WTC11 (cell line): ENCODE measurements around the gene GSS. TPM values are rescaled to one million over a fixed set of nuclear protein-coding genes. Genes with fewer than 3 reads are reported as not detected.

ENCODE experiments used
- ATAC-seq: fragments of 200-7000 bp; cut with Tn5 transposase; 2 replicates; pipeline ENCODE4 v1.10.0; 2021; ENCODE audit warnings: mild to moderate bottlenecking, moderate library complexity
- CTCF ChIA-PET: fragments of 300-600 bp; sonication (Branson Sonifier 250); formaldehyde crosslinking; loops from one replicate; lab custom pipeline; 2021; ENCODE audit warnings: antibody characterized with exemption; lab: Charles Lee
- POLR2A ChIA-PET: fragments of 350-600 bp; sonication (Branson Sonifier 250); formaldehyde crosslinking; loops from one replicate; lab custom pipeline; 2021; ENCODE audit warnings: antibody characterized with exemption; lab: Charles Lee
- DNase-seq: peaks from one replicate; pipeline ENCODE4 v3.0.0; 2021; ENCODE audit warnings: low spot score
- H3K27ac Mint-ChIP-seq: 2 replicates; pipeline ENCODE4 v1.8.0; 2021; ENCODE audit warnings: mixed read lengths
- H3K27me3 Mint-ChIP-seq: 2 replicates; pipeline ENCODE4 v1.8.0; 2021; ENCODE audit warnings: low read depth, mild to moderate bottlenecking, moderate library complexity, mixed read lengths
- H3K36me3 Mint-ChIP-seq: 2 replicates; pipeline ENCODE4 v1.8.0; 2021; ENCODE audit warnings: mixed read lengths
- H3K4me1 Mint-ChIP-seq: 2 replicates; pipeline ENCODE4 v1.8.0; 2022; ENCODE audit warnings: mixed read lengths
- H3K4me3 Mint-ChIP-seq: 2 replicates; pipeline ENCODE4 v1.8.0; 2021; ENCODE audit warnings: mild to moderate bottlenecking, moderate library complexity, mixed read lengths
- H3K9me3 Mint-ChIP-seq: 2 replicates; pipeline ENCODE4 v1.8.0; 2021; ENCODE audit warnings: mixed read lengths
- ATF6 ChIP-seq: sonication (generic); formaldehyde crosslinking; IDR thresholded peaks from 2 replicates; pipeline ENCODE4 v1.8.1; 2023; ENCODE audit warnings: mild to moderate bottlenecking, missing genetic modification reagents
- CREM ChIP-seq: sonication (generic); formaldehyde crosslinking; IDR thresholded peaks from 2 replicates; pipeline ENCODE4 v1.8.1; 2022; ENCODE audit warnings: mild to moderate bottlenecking, missing genetic modification reagents, moderate library complexity
- ETV6 ChIP-seq: sonication (generic); formaldehyde crosslinking; IDR thresholded peaks from 2 replicates; pipeline ENCODE4 v1.8.1; 2022; ENCODE audit warnings: mild to moderate bottlenecking, missing genetic modification reagents
- GABPB1 ChIP-seq: sonication (generic); formaldehyde crosslinking; IDR thresholded peaks from 2 replicates; pipeline ENCODE4 v1.8.1; 2023; ENCODE audit warnings: mild to moderate bottlenecking, missing genetic modification reagents
- HMGA2 ChIP-seq: fragments of 250-450 bp; sonication (Bioruptor Pico); IDR thresholded peaks from 2 replicates; pipeline ENCODE4 v1.4.0; 2021; ENCODE audit warnings: mild to moderate bottlenecking, moderate library complexity
- IRF1 ChIP-seq: sonication (generic); formaldehyde crosslinking; IDR thresholded peaks from 2 replicates; pipeline ENCODE4 v1.8.0; 2023; ENCODE audit warnings: missing genetic modification reagents
- MXD4 ChIP-seq: fragments of 250-450 bp; sonication (Bioruptor Pico); IDR thresholded peaks from 2 replicates; pipeline ENCODE4 v1.8.0; 2021; ENCODE audit warnings: mild to moderate bottlenecking, moderate library complexity, borderline replicate concordance
- MYBL2 ChIP-seq: sonication (generic); formaldehyde crosslinking; IDR thresholded peaks from 2 replicates; pipeline ENCODE4 v1.8.1; 2023; ENCODE audit warnings: mild to moderate bottlenecking, moderate library complexity, missing genetic modification reagents
- OVOL2 ChIP-seq: fragments of 250-450 bp; sonication (Bioruptor Pico); IDR thresholded peaks from 2 replicates; pipeline ENCODE4 v1.9.0; 2021; ENCODE audit warnings: mild to moderate bottlenecking, borderline replicate concordance
- SMAD4 ChIP-seq: sonication (generic); formaldehyde crosslinking; IDR thresholded peaks from 2 replicates; pipeline ENCODE4 v1.8.0; 2022; ENCODE audit warnings: mild to moderate bottlenecking, missing genetic modification reagents
- TEAD1 ChIP-seq: sonication (generic); formaldehyde crosslinking; IDR thresholded peaks from 2 replicates; pipeline ENCODE4 v1.8.0; 2022; ENCODE audit warnings: mild to moderate bottlenecking, missing genetic modification reagents
- ZNF232 ChIP-seq: sonication (generic); formaldehyde crosslinking; IDR thresholded peaks from 2 replicates; pipeline ENCODE4 v1.8.0; 2022; ENCODE audit warnings: mild to moderate bottlenecking, missing genetic modification reagents
- ZNF263 ChIP-seq: sonication (generic); formaldehyde crosslinking; IDR thresholded peaks from 2 replicates; pipeline ENCODE4 v1.8.1; 2022; ENCODE audit warnings: low read depth, mild to moderate bottlenecking, moderate library complexity, missing genetic modification reagents
- ZNF532 ChIP-seq: fragments of 250-450 bp; sonication (Bioruptor Pico); IDR thresholded peaks from 2 replicates; pipeline ENCODE4 v1.9.0; 2021; ENCODE audit warnings: mild to moderate bottlenecking, borderline replicate concordance
- total RNA-seq: library from RNA; stranded (reverse); gene quantifications from 3 replicates; pipeline ENCODE4 v1.2.3, GENCODE V29; 2021
- TF ChIP-seq, protein P1 (sequence below): fragments of 250-450 bp; sonication (Bioruptor Pico); IDR thresholded peaks from 2 replicates; pipeline ENCODE4 v1.8.0; 2021; ENCODE audit warnings: mild to moderate bottlenecking
- TF ChIP-seq, protein P2 (sequence below): fragments of 250-450 bp; sonication (Bioruptor Pico); IDR thresholded peaks from 2 replicates; pipeline ENCODE4 v1.9.0; 2021; ENCODE audit warnings: mild to moderate bottlenecking
- TF ChIP-seq, protein P3 (sequence below): sonication (generic); formaldehyde crosslinking; IDR thresholded peaks from 2 replicates; pipeline ENCODE4 v1.8.0; 2022; ENCODE audit warnings: missing genetic modification reagents

GSS gene
- total RNA-seq, 1 experiment from 2014 or later: 47.3 TPM

DNA sequence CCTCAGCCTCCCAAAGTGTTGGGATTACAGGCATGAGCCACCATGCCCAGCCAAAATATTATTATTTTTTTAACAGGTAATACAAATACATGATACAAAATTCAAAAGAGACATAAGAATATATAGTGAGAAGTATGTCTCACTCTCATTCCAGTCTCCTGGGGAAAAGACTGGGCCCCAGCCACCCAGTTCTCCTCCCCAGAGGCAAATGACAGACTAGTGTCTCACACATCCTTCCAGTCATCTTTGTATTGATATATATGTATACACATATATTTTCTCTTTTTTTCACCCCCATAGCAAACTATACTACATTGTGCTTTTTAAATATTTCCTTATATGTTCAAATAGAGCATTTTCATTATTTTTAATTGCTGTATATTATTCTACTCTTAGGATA is 8.3 kb downstream of the GSS start:
- ATAC-seq (no peak), DNase-seq (no peak)
- Mint-ChIP-seq H3K4me3 (no peak overlapping the region), H3K4me1 (peaks cover 6% of the 10 kb centered on the region), H3K9me3 (no peaks in the 10 kb centered on the region), H3K27ac (no peak overlapping the region), H3K36me3 (peaks cover 23% of the 10 kb centered on the region), H3K27me3 (no peaks in the 10 kb centered on the region)
- TF ChIP-seq MYBL2 (CRISPR knock-in tag): no peak
- TF ChIP-seq TEAD1: no peak
- TF ChIP-seq, protein P1, sequence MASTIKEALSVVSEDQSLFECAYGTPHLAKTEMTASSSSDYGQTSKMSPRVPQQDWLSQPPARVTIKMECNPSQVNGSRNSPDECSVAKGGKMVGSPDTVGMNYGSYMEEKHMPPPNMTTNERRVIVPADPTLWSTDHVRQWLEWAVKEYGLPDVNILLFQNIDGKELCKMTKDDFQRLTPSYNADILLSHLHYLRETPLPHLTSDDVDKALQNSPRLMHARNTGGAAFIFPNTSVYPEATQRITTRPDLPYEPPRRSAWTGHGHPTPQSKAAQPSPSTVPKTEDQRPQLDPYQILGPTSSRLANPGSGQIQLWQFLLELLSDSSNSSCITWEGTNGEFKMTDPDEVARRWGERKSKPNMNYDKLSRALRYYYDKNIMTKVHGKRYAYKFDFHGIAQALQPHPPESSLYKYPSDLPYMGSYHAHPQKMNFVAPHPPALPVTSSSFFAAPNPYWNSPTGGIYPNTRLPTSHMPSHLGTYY: no peak
- TF ChIP-seq SMAD4: no peak
- no peak for TF ChIP-seq ATF6 (CRISPR knock-in tag)
- no peak for TF ChIP-seq MXD4 (CRISPR knock-in tag)
- TF ChIP-seq ZNF532 (CRISPR knock-in tag): no peak
- TF ChIP-seq ETV6: no peak
- TF ChIP-seq GABPB1 (CRISPR knock-in tag): no peak
- TF ChIP-seq ZNF263 (CRISPR knock-in tag): no peak
- no peak for TF ChIP-seq CREM (CRISPR knock-in tag)
- TF ChIP-seq IRF1 (CRISPR knock-in tag): no peak
- POLR2A ChIA-PET: no interaction called here
- CTCF ChIA-PET: no interaction called here

- ATAC-seq: no peak
- no peaks in the 10 kb centered on the region for H3K9me3 Mint-ChIP-seq
- H3K27me3 Mint-ChIP-seq: no peaks in the 10 kb centered on the region
- H3K4me3 Mint-ChIP-seq: no peak overlapping the region
- ChIA-PET CTCF (no interaction called here), POLR2A (no interaction called here)
- H3K27ac Mint-ChIP-seq: no peak overlapping the region
- H3K4me1 Mint-ChIP-seq: 0 out of 2 replicates have a peak, but pooled peaks cover 2% of the 10 kb centered on the region
- no peak for TF ChIP-seq OVOL2 (CRISPR knock-in tag)
- TF ChIP-seq, protein P2, sequence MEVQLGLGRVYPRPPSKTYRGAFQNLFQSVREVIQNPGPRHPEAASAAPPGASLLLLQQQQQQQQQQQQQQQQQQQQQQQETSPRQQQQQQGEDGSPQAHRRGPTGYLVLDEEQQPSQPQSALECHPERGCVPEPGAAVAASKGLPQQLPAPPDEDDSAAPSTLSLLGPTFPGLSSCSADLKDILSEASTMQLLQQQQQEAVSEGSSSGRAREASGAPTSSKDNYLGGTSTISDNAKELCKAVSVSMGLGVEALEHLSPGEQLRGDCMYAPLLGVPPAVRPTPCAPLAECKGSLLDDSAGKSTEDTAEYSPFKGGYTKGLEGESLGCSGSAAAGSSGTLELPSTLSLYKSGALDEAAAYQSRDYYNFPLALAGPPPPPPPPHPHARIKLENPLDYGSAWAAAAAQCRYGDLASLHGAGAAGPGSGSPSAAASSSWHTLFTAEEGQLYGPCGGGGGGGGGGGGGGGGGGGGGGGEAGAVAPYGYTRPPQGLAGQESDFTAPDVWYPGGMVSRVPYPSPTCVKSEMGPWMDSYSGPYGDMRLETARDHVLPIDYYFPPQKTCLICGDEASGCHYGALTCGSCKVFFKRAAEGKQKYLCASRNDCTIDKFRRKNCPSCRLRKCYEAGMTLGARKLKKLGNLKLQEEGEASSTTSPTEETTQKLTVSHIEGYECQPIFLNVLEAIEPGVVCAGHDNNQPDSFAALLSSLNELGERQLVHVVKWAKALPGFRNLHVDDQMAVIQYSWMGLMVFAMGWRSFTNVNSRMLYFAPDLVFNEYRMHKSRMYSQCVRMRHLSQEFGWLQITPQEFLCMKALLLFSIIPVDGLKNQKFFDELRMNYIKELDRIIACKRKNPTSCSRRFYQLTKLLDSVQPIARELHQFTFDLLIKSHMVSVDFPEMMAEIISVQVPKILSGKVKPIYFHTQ (CRISPR knock-in tag): no peak
- TF ChIP-seq GABPB1 (CRISPR knock-in tag): no peak
- no peak for TF ChIP-seq HMGA2 (CRISPR knock-in tag)
- TF ChIP-seq, protein P3, sequence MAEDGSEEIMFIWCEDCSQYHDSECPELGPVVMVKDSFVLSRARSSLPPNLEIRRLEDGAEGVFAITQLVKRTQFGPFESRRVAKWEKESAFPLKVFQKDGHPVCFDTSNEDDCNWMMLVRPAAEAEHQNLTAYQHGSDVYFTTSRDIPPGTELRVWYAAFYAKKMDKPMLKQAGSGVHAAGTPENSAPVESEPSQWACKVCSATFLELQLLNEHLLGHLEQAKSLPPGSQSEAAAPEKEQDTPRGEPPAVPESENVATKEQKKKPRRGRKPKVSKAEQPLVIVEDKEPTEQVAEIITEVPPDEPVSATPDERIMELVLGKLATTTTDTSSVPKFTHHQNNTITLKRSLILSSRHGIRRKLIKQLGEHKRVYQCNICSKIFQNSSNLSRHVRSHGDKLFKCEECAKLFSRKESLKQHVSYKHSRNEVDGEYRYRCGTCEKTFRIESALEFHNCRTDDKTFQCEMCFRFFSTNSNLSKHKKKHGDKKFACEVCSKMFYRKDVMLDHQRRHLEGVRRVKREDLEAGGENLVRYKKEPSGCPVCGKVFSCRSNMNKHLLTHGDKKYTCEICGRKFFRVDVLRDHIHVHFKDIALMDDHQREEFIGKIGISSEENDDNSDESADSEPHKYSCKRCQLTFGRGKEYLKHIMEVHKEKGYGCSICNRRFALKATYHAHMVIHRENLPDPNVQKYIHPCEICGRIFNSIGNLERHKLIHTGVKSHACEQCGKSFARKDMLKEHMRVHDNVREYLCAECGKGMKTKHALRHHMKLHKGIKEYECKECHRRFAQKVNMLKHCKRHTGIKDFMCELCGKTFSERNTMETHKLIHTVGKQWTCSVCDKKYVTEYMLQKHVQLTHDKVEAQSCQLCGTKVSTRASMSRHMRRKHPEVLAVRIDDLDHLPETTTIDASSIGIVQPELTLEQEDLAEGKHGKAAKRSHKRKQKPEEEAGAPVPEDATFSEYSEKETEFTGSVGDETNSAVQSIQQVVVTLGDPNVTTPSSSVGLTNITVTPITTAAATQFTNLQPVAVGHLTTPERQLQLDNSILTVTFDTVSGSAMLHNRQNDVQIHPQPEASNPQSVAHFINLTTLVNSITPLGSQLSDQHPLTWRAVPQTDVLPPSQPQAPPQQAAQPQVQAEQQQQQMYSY: no peak
- TF ChIP-seq ZNF232 (CRISPR knock-in tag): no peak
- DNase-seq: no peak
- H3K36me3 Mint-ChIP-seq: peaks cover 26% of the 10 kb centered on the region
Observed at GRCh38 chr20:34946661-34947060, 8.9 kb downstream of the GSS start.
